ENCODE results near the gene RALGAPA2.

Gene RALGAPA2

GRCh38 chr20:20399531-20400500 is 312.6 kb downstream of the RALGAPA2 start:
- no peak for DNase-seq (ENCODE audit: low spot score)

GRCh38 chr20:20398123-20398522 is 314.3 kb downstream of the RALGAPA2 start:
- no peak for DNase-seq (ENCODE audit: low spot score)

DNA sequence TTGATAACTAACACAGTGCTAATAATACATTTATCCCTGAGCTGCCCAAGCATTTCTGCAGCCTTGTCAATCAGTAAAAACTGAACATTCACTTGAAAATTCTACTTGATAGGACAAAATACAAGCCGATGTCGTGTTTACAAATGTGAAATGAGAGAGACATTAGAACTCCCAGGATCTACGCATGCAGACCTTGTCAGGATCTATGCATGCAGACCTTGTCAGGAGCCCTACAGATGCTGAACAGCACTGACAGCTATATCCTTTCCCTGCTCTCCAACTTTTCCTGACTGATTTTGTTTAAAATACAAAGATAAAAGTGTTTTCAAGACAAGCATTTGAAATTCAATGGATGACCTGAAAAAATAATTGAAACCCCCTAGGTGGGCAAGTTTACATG is 315.6 kb downstream of the RALGAPA2 start:
- DNase-seq (ENCODE audit: low spot score), result no peak

GRCh38 chr20:20395903-20396568 is 316.4 kb downstream of the RALGAPA2 start:
- no peak for DNase-seq (ENCODE audit: low spot score)

DNA sequence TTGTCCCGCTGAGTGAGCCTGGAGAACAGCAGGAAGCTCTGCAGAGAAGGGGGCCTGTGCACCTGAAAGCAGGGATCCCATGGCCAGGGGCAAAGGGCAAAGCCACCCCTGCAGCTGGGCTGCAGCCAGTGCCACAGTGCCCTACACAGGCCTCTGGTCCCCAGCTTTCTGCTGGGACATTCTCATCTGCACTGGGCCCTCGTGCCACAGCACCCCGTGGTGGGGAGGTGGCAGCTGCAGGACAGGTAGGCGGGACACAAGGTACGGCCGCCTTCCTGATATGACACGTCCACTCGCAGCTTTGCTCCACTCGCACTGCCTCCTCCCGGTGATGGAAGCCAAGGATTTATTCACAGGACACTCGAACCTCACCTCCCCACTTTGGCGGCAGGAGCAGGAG is 317.4 kb downstream of the RALGAPA2 start:
- no peak for DNase-seq (ENCODE audit: low spot score)

- no peak for DNase-seq (ENCODE audit: low spot score)
Observed at GRCh38 chr20:20393207-20394120, 319.0 kb downstream of the RALGAPA2 start.

DNA sequence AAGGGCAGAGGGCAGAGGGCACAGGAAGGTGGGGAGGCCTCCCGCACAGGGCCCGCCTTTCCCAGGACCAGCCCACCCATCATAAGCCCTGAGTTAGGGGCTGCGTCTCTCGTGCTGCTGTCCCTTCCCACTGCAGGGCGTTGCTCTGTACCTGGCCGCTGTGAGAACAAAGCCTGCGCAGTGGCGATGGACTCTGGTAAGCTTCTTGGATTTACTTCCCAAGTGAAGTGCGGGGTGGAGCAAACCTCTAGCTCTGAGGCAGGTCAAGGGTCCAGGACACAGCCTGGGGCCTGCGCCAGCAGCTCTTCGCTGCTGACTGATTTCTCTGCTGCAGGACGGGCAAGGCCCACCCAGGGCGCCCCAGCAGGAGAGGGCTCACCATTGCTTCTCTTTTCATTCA is 320.7 kb downstream of the RALGAPA2 start:
- DNase-seq (ENCODE audit: low spot score), result no peak

DNA sequence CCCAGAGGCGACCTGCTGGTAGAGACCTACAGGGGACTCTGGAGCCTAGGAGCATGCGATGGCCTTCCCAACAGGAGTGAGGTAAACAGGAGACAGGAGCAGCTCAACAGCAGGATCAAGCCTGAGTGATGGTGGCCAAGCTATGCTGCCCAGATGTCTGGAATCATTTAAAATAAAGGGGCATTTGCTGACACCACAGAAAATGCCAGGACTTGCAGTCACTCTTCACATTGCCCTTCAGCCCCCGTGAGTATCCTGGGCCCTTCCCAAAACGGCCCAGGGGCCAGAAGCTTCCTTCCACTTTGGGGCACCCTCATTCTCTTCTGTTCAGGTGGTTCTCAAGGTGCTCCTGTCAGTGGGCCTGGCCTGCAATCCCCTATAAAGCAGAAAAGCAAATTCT is 321.3 kb downstream of the RALGAPA2 start:
- DNase-seq (ENCODE audit: low spot score), result no peak

- DNase-seq (ENCODE audit: low spot score), result no peak
Observed at GRCh38 chr20:20390393-20390792, 322.1 kb downstream of the RALGAPA2 start.

- no peak for DNase-seq (ENCODE audit: low spot score)
Observed at GRCh38 chr20:20386192-20386591, 326.3 kb downstream of the RALGAPA2 start.

DNA sequence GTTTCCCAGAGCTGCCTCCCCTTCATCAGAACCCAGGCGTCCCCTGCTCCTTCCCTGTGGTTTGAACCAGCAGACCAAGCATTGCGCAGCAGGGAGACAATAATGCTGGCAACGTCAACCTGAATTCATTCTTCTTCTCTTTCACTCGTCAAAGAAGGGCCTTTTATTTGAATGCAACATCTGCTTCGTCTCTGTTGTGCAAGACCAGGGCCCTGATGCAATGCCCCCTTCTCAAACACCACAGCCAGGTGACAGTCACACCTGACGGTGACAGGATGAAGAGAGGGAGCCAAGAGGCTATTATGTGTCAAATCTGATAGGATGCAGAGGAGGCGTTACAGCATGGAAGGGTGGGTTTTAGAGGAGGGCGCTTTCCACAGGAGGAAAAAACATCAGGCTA is 336.6 kb downstream of the RALGAPA2 start:
- no peak for DNase-seq (ENCODE audit: low spot score)

DNA sequence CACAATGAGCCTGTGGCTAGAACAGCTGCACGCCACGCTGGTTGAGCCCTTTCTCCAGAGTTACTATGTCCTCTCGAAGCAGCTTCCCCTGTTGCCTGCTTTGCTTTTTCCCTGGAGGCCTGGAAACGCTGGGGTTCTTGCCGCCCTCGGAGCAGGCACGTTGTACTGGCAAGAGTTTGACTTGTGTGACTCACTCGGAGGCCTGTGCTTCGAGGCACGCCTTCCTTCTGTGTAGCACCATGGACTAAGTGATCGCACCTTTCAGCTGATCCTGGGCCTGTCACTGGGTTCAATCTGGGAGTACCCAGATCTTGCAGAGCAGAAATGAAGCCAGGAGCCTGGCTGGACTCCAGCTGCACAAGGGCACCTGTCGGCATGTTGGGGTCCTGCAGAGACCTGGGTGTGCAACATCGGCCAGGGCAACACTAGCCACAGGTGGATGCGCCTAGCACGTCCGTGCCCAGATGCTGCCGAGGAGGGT is 339.3 kb downstream of the RALGAPA2 start:
- DNase-seq (ENCODE audit: low spot score), result no peak

- no peak for DNase-seq (ENCODE audit: low spot score)
Observed at GRCh38 chr20:20371681-20372080, 340.8 kb downstream of the RALGAPA2 start.

GRCh38 chr20:20371083-20371482 is 341.4 kb downstream of the RALGAPA2 start:
- DNase-seq (ENCODE audit: low spot score), result no peak

DNA sequence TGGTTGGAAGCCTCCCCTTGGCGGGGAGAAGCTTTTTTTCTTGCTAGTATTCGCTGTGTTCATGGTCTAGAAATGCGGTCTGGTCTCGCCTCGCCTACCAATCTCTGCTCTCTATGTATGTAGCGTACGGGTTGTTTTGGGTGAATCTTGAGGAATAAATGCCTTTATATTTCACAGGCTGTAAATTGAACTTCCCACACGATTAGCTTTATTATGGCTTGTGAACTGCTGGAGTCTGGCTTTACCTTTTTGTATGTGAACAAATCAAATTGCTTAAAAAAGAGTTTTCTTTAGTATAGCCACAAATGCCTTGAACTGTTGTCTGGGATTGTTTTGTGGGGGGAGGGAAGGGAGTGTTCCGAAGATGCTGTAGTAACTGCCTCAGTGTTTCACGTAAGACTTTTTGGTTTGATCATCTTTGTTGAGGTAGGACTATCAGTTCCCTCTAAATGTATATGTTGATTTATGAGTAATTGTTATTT is 342.3 kb downstream of the RALGAPA2 start:
- DNase-seq (ENCODE audit: low spot score), result no peak

- DNase-seq (ENCODE audit: low spot score), result peak; percentile 39
Observed at GRCh38 chr20:20369250-20370093, 343.0 kb downstream of the RALGAPA2 start.

GRCh38 chr20:20368418-20369249 is 343.8 kb downstream of the RALGAPA2 start:
- peak; percentile 39 for DNase-seq (ENCODE audit: low spot score)

DNA sequence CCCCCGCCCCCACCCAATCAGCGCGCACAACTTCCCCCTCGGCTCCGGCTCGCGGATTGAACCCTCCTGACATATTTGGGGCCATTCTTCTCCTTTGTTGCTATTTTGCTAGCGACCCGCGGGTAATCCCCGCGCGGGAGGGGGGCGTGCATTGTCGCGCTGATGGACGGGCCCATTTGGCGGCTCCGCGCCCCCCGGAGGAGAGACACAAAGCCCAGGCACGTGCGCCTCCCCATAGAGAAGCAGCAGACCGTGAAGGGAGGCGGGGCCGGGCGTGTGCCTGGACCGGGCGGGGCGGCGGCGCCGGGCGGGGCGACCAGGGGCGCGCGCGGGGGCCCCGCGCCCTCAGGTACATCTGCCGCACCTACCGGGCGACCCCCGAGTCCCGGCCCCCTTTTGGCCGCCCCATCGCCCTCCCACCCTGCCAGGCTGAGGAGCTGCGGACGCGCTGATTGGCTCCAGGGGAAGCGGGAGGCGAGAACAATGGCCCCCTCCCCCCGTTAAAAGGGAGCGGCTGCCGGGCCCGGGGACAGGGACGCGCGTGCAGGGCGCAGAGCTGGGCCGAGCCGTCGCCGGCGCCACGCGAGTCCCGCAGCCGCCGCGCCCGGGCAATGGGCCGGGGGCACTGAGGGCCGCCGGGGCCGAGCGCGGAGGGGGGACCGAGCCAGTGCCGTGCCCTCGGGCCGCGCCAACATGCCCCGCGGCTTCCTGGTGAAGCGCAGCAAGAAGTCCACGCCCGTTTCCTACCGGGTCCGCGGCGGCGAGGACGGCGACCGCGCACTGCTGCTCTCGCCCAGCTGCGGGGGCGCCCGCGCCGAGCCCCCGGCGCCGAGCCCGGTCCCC is 344.6 kb downstream of the RALGAPA2 start, which contains the start of gene INSM1:
Gene INSM1, plus strand, starts transcription at position 530 of the 843 bp plus-strand sequence. Its CDS starts 164 bp downstream, at position 694.
- DNase-seq (ENCODE audit: low spot score), result peak; percentile 57

Data from germinal center (tissue), 1 donor.